Uterus (tissue), 4 donors: Measurements from ENCODE around the gene FBRSL1. TPM values are rescaled to one million over a fixed set of nuclear protein-coding genes. Genes with fewer than 3 reads are reported as not detected.

Experiments used
- DNase-seq, 2 donors: peaks; one replicate each; pipeline ENCODE4 v3.0.0-alpha.2; 2019 to 2020
- H3K27ac ChIP-seq, 2 donors: fragments of 200-600 bp; sonication (generic); 1 replicate in 1 of 2; 2 replicates in 1 of 2; pipeline ENCODE4 v1.5.1; 2016 to 2018
- H3K27me3 ChIP-seq, 2 donors: fragments of 200-600 bp; sonication (generic); one replicate each; pipeline ENCODE4 v1.5.1; 2018 to 2019; ENCODE audit warnings: control low read depth in 1 of 2
- H3K36me3 ChIP-seq, 2 donors: fragments of 200-600 bp; sonication (generic); one replicate each; pipeline ENCODE4 v1.5.1; 2019; ENCODE audit warnings: control low read depth in 1 of 2
- H3K4me1 ChIP-seq, 2 donors: fragments of 200-600 bp; sonication (generic); one replicate each; pipeline ENCODE4 v1.5.1; 2018 to 2019; ENCODE audit warnings: control low read depth in 1 of 2
- H3K4me3 ChIP-seq, 2 donors: fragments of 200-600 bp; sonication (generic); 1 replicate in 1 of 2; 2 replicates in 1 of 2; pipeline ENCODE4 v1.5.1; 2018 to 2019; ENCODE audit warnings: mild to moderate bottlenecking in 1 of 2
- H3K9me3 ChIP-seq, 2 donors: fragments of 200-600 bp; sonication (generic); one replicate each; pipeline ENCODE4 v1.5.1; 2019; ENCODE audit warnings: control low read depth in 1 of 2
- POLR2A ChIP-seq, 2 donors: fragments of 450-650 bp; IDR thresholded peaks; one replicate each; pipeline ENCODE4 v1.6.1; 2016; ENCODE audit warnings: antibody characterized with exemption in 2 of 2, mild to moderate bottlenecking in 1 of 2, moderate library complexity in 1 of 2
- intact Hi-C: fragments of 100-400 bp; cut with DNase I; formaldehyde crosslinking; loops from one replicate; pipeline ENCODE4 v1.15.1; 2023; ENCODE audit warnings: low total_unique reads
- total RNA-seq, 4 donors: library from RNA; depleted of rRNA in 3 of 4; stranded (reverse); fragments of >200 nt in 3 of 4; gene quantifications; one replicate each; pipeline versions ENCODE4 v1.1.0 to v1.2.4, GENCODE V29; 2014 to 2023
- TF ChIP-seq, protein P1 (sequence below), 4 experiments: fragments of 200-600 bp in 2 of 4; fragments of 450-650 bp in 2 of 4; sonication (generic) in 2 of 4; IDR thresholded peaks; one replicate each; pipeline ENCODE4 v1.5.1; 2016 to 2019; ENCODE audit warnings: antibody characterized with exemption in 4 of 4, mild to moderate bottlenecking in 2 of 4, moderate library complexity in 1 of 4
- donor health status: DM: yes; HTN: yes; CAD: no.

Gene FBRSL1
- total RNA-seq, 4 donors from 2014 or later: 2.9 to 59.1 (median 31.8) TPM

DNA sequence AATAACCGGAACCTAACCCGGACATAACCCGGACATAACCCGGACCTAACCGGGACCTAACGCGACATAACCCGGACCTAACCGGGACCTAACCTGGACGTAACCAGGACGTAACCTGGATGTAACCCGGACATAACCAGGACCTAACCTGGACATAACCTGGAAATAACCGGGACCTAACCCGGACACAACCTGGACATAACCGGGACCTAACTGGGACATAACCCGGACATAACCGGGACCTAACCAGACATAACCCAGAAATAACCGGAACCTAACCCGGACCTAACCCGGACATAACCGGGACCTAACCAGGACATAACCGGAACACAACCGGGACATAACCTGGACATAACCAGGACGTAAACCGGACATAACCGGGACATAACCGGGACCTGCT, 6.7 kb upstream of the FBRSL1 start:
- DNase-seq: no peak
- no peak overlapping the region for H3K4me3 ChIP-seq
- no peak overlapping the region for H3K27ac ChIP-seq
- TF ChIP-seq, protein P1, sequence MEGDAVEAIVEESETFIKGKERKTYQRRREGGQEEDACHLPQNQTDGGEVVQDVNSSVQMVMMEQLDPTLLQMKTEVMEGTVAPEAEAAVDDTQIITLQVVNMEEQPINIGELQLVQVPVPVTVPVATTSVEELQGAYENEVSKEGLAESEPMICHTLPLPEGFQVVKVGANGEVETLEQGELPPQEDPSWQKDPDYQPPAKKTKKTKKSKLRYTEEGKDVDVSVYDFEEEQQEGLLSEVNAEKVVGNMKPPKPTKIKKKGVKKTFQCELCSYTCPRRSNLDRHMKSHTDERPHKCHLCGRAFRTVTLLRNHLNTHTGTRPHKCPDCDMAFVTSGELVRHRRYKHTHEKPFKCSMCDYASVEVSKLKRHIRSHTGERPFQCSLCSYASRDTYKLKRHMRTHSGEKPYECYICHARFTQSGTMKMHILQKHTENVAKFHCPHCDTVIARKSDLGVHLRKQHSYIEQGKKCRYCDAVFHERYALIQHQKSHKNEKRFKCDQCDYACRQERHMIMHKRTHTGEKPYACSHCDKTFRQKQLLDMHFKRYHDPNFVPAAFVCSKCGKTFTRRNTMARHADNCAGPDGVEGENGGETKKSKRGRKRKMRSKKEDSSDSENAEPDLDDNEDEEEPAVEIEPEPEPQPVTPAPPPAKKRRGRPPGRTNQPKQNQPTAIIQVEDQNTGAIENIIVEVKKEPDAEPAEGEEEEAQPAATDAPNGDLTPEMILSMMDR (IDR thresholded peaks at IDR 0.05): no peak
- no peak for TF ChIP-seq POLR2A (IDR thresholded peaks at IDR 0.05)
- no peaks in the 10 kb centered on the region for H3K9me3 ChIP-seq
- no peaks in the 10 kb centered on the region for H3K36me3 ChIP-seq
- intact Hi-C loops: no loop called here
- no peaks in the 10 kb centered on the region for H3K4me1 ChIP-seq
- no peaks in the 10 kb centered on the region for H3K27me3 ChIP-seq

DNA sequence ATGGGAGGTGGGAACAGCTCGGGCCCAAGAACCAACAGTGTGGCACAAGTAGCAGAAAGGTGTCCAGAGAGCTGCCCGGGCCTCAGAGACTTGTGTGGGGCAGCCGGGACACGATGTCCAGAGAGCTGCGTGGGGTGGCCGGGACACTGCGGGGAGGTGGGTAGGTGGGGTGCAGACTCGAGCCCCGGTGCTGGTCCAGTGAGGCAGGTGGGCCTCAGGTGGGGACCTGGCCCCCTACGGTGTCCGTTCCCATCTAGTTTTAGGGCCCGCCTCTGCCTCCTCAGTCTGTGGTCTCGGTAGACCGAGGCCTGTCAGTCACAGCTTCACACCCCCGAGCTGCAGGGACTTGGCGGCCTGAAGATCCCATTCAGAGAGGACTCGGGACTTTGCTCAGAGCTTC, 6.3 kb upstream of the FBRSL1 start:
- Histone ChIP-seq H3K9me3 (no peaks in the 10 kb centered on the region), H3K4me1 (no peaks in the 10 kb centered on the region), H3K4me3 (no peak overlapping the region), H3K36me3 (no peaks in the 10 kb centered on the region), H3K27me3 (no peaks in the 10 kb centered on the region), H3K27ac (no peak overlapping the region)
- TF ChIP-seq, protein P1 (IDR thresholded peaks at IDR 0.05): no peak
- DNase-seq: no peak
- intact Hi-C loops: no loop called here

DNA sequence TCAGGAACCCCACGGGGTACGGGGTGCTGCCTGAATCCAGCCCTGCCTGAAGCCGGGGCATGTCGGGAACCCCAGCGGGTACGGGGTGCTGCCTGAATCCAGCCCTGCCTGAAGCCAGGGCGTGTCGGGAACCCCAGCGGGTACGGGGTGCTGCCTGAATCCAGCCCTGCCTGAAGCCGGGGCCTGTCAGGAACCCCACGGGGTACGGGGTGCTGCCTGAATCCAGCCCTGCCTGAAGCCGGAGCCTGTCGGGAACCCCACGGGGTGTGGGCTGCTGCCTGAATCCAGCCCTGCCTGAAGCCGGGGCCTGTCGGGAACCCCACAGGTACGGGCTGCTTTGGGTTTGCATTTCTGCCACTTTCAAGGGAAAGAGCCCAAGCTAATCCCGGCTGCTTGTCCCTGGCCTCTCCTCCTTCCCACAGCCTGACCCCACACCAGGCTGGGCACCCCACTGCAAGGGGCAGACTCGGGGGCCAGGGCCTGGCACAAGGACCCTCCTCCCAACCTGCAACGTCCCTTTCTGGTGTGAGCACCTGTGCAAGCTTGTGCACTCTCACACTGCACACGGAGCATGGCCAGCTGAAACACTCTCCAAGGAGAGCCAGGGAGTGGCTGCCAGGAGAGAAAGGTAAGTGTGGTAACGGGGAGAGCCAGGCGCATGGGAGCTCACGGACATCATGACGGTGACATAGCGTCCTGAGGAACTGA, 5.6 kb upstream of the FBRSL1 start:
- H3K27me3 ChIP-seq: no peaks in the 10 kb centered on the region
- H3K27ac ChIP-seq: no peak overlapping the region
- TF ChIP-seq, protein P1 (IDR thresholded peaks at IDR 0.05): no peak
- TF ChIP-seq POLR2A (IDR thresholded peaks at IDR 0.05): no peak
- DNase-seq: no peak
- H3K36me3 ChIP-seq: no peaks in the 10 kb centered on the region
- no peaks in the 10 kb centered on the region for H3K4me1 ChIP-seq
- intact Hi-C loops: no loop called here
- H3K9me3 ChIP-seq: no peaks in the 10 kb centered on the region
- H3K4me3 ChIP-seq: no peak overlapping the region

DNA sequence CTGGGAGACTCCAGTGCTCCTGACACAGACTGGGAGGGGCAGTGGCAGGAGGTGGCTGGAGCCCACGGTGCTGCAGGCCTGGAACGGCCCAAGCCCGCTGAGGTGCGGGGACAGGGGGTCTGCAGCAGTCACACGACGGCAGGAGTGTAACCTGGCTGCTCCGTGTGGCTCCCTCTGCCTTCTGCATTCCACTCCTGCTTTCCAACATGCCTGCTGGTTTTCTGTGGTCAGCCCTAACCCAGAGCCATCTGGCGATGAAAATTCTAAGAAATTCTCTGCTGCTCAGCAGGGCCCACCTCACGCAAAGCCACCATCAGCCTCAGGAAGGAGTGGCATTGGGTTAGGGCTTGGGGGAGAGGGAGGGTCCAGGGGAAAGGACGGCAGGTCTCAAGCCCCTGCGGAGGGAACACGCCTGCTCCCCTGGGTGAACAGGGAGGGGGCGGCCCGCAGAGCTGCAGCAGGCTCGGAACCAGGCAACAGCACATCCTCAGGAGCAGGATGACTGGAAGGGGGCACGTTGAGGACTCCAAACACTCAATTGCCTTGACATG, 5.0 kb upstream of the FBRSL1 start:
- Histone ChIP-seq H3K27me3 (no peaks in the 10 kb centered on the region), H3K4me1 (no peaks in the 10 kb centered on the region), H3K36me3 (no peaks in the 10 kb centered on the region), H3K27ac (no peak overlapping the region), H3K9me3 (no peaks in the 10 kb centered on the region), H3K4me3 (no peak overlapping the region)
- DNase-seq: no peak
- TF ChIP-seq, protein P1 (IDR thresholded peaks at IDR 0.05): no peak
- no peak for TF ChIP-seq POLR2A (IDR thresholded peaks at IDR 0.05)
- intact Hi-C loops: no loop called here

DNA sequence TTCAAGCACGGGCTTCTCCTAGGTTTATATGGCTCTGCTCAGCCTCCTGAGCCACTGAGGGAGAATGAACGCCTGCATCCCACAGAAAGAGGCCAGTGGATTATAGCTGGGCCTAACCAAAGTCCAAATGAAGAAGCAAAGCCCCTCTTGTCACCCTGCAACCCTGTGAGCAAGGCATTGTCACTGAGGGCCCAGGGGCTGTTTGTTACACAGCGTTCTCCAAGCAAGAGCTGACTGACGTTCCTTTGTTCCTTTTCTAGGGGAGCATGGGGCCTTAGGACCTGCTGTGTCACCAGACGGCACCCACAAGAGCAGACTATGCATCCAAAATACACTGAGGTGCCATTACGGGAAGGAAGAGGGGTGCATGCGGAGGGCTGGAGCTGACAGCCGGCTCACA, 4.3 kb upstream of the FBRSL1 start:
- no peak for DNase-seq
- intact Hi-C loops: no loop called here
- no peaks in the 10 kb centered on the region for H3K4me1 ChIP-seq
- no peaks in the 10 kb centered on the region for H3K27me3 ChIP-seq
- no peaks in the 10 kb centered on the region for H3K36me3 ChIP-seq
- H3K4me3 ChIP-seq: no peak overlapping the region
- H3K9me3 ChIP-seq: no peaks in the 10 kb centered on the region
- no peak for TF ChIP-seq POLR2A (IDR thresholded peaks at IDR 0.05)
- TF ChIP-seq, protein P1 (IDR thresholded peaks at IDR 0.05): no peak
- no peak overlapping the region for H3K27ac ChIP-seq
